IMR-90 (cell line): ENCODE data around the gene RRP9. TPM values are rescaled to one million over a fixed set of nuclear protein-coding genes. Genes with fewer than 3 reads are reported as not detected.

Source experiments
- CTCF ChIP-seq: conservative IDR thresholded peaks from 2 replicates; pipeline ENCODE4 v1.5.1; 2012; ENCODE audit warnings: mild to moderate bottlenecking, low read depth, low read length, improper control_type of control experiment
- MAFK ChIP-seq: IDR thresholded peaks from 2 replicates; pipeline ENCODE4 v1.6.1; 2012; ENCODE audit warnings: low read depth, low read length, improper control_type of control experiment
- polyA plus RNA-seq, 3 experiments: library from polyadenylated mRNA; depleted of rRNA; stranded (reverse); fragments of >200 nt; gene quantifications; 2 replicates each; pipeline ENCODE4 v1.2.3, GENCODE V29; 2012; ENCODE audit warnings: low replicate concordance in 1 of 3
- total RNA-seq: library from RNA; depleted of rRNA; stranded (reverse); fragments of >200 nt; gene quantifications from 2 replicates; pipeline ENCODE4 v1.2.3, GENCODE V29; 2012

RRP9 gene
- total and polyA plus RNA-seq, 2 of the 4 experiments (the other 2 are of a cell fraction), result 30.9 to 39.8 TPM

- TF ChIP-seq CTCF, result no peak
- TF ChIP-seq MAFK, result no peak
These were observed 17.2 kb upstream of the RRP9 start (continued) for GRCh38 chr3:51958603-51959521.
